Measurements from ENCODE around the gene UPP1. TPM values are rescaled to one million over a fixed set of nuclear protein-coding genes. Genes with fewer than 3 reads are reported as not detected.
A peak's percentile ranks its signal among the peaks of the same experiment; 100 is the strongest.
"Not testable (repeated sequence)": the region's sequence is repeated elsewhere in the genome, so short reads cannot be mapped to it uniquely, and the experiment has no call there.

The UPP1 gene
- total RNA-seq, 4 donors from 2014 or later: 7.1 to 26.8 (median 10.6) TPM

DNA sequence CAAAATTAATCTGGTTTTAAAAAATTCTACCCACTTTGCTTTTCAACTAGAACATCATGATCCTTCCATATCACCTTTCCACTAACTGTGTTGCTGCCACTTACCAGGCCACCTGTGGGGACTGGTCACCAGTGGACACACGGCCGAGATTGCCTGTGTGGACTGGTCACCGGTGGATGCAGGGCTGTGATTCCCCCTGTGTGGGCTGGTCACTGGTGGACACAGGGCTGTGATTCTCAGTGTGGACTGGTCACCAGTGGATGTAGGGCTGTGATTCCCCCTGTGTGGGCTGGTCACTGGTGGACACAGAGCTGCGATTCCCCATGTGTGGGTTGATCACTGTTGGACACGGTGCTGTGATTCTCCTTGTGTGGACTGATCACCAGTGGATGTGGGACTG lies 27.0 kb downstream of the UPP1 start:
- no peak for TF ChIP-seq CTCF (IDR thresholded peaks at IDR 0.05)
- TF ChIP-seq EP300 (IDR thresholded peaks at IDR 0.05): no peak
- TF ChIP-seq POLR2A (IDR thresholded peaks at IDR 0.05; ENCODE audit: low read depth): no peak
- TF ChIP-seq POLR2AphosphoS5 (IDR thresholded peaks at IDR 0.05): no peak
- Histone ChIP-seq H3K4me1 (peaks cover 0 to 8% (median 6%) of the 10 kb centered on the region in 4 donors), H3K27me3 (no peaks in the 10 kb centered on the region), H3K36me3 (no peaks in the 10 kb centered on the region), H3K9me3 (no peaks in the 10 kb centered on the region), H3K4me3 (no peak overlapping the region), H3K27ac (replicated peaks in 1 of 4) (no peak overlapping the region)
- intact Hi-C loops (cut with DNase I): no loop called here
- WGBS: 97% methylated on average over 5 of the region's 5 CpGs
- DNase-seq (ENCODE audit: extremely low spot score): no peak

DNA sequence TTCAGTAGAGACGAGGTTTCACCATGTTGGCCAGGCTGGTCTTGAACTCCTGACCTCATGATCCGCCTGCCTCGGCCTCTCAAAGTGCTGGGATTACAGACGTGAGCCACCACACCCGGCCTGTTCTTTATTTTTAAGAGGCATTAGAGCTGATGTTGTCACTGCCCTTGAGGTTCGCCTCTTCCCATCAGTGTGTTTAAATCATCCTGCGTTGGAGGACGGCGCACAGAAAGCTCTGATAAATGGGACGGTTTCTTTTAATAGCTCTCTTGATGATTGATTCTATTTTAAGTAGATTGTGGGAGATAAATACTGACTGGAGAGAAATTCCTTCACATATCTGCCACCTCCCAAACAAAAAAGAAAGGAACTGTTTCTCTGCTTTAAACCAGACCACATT lies 29.0 kb downstream of the UPP1 start:
- H3K4me1 ChIP-seq: peaks cover 0 to 8% (median 6%) of the 10 kb centered on the region in 4 donors

DNA sequence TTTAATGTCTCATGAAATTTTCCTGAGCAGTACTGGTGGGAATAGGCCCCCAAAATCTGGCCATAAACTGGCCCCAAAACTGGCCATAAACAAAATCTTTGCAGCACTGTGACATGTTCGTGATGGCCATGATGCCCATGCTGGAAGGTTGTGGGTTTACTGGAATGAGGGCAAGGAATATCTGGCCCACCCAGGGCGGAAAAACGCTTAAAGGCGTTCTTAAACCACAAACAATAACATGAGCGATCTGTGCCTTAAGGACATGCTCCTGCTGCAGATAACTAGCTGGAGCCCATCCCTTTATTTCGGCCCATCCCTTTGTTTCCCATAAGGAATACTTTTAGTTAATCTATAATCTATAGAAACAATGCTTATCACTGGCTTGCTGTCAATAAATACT lies 31.5 kb downstream of the UPP1 start:
- intact Hi-C loops (cut with DNase I); H3K4me3 ChIP-seq; H3K36me3 ChIP-seq; H3K9me3 ChIP-seq; H3K27me3 ChIP-seq; DNase-seq (ENCODE audit: extremely low spot score); H3K4me1 ChIP-seq; H3K27ac ChIP-seq (replicated peaks in 1 of 4): not testable (repeated sequence)
- WGBS: 96% methylated on average over 6 of the region's 6 CpGs

More for the DNA sequence above, 29.0 kb downstream of the UPP1 start:
- Histone ChIP-seq H3K4me3 (no peak overlapping the region), H3K36me3 (no peaks in the 10 kb centered on the region), H3K27me3 (no peaks in the 10 kb centered on the region), H3K27ac (replicated peaks in 1 of 4) (no peak overlapping the region), H3K9me3 (no peaks in the 10 kb centered on the region)
- intact Hi-C loops (cut with DNase I): no loop called here
- no peak for TF ChIP-seq POLR2A (IDR thresholded peaks at IDR 0.05; ENCODE audit: low read depth)
- peak; percentile 29 for DNase-seq (ENCODE audit: extremely low spot score)
- WGBS: 38% methylated on average over 10 of the region's 10 CpGs

- DNase-seq (ENCODE audit: extremely low spot score): no peak
- 98% methylated on average over 2 of the region's 2 CpGs for WGBS
- TF ChIP-seq CTCF (IDR thresholded peaks at IDR 0.05) (no peak), POLR2A (IDR thresholded peaks at IDR 0.05; ENCODE audit: low read depth) (no peak), EP300 (IDR thresholded peaks at IDR 0.05) (no peak)
- Histone ChIP-seq H3K9me3 (peaks cover 0 to 15% (median 6%) of the 10 kb centered on the region in 4 donors), H3K4me1 (no peaks in the 10 kb centered on the region), H3K27ac (replicated peaks in 1 of 4) (no peak overlapping the region), H3K27me3 (no peaks in the 10 kb centered on the region), H3K36me3 (no peaks in the 10 kb centered on the region), H3K4me3 (no peak overlapping the region)
- intact Hi-C loops (cut with DNase I): no loop called here
Measured at GRCh38 chr7:48126037-48126436, 37.0 kb downstream of the UPP1 start.

DNA sequence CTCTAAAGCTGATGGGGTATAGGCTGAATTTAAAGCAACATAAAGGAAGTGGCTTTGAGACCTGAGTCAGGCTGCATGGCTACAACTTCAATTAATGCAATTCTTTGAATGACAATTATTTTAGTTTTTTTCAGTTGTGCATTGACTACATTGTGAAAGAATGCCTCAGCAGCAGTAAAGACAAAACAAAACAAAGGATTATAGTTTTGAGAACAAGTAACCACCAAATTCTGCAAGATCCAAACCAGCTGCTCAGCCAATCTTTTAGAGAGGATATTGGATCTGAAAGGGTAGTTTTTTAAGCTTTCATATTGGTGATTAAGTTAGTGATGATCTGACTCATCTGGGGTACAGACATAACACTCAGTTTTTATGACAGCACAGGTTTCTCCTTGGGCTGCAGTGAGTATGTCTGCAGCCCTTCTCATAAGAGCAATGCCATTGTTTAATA lies 41.6 kb downstream of the UPP1 start:
- H3K36me3 ChIP-seq: no peaks in the 10 kb centered on the region

More for the DNA sequence above, 41.6 kb downstream of the UPP1 start:
- intact Hi-C loops (cut with DNase I): no loop called here
- no peaks in the 10 kb centered on the region for H3K4me1 ChIP-seq
- DNase-seq (ENCODE audit: extremely low spot score): no peak
- TF ChIP-seq POLR2AphosphoS5 (IDR thresholded peaks at IDR 0.05) (no peak), CTCF (IDR thresholded peaks at IDR 0.05) (no peak), POLR2A (IDR thresholded peaks at IDR 0.05; ENCODE audit: low read depth) (no peak), EP300 (IDR thresholded peaks at IDR 0.05) (no peak)
- no peak overlapping the region for H3K4me3 ChIP-seq
- no peaks in the 10 kb centered on the region for H3K27me3 ChIP-seq
- H3K9me3 ChIP-seq: peaks cover 0 to 11% (median 3%) of the 10 kb centered on the region in 4 donors
- H3K27ac ChIP-seq (replicated peaks in 1 of 4): no peak overlapping the region
